K562 (cell line): Measurements from ENCODE around the gene TCEAL8. TPM values are rescaled to one million over a fixed set of nuclear protein-coding genes. Genes with fewer than 3 reads are reported as not detected.

Experiments
- ATAC-seq: fragments of 200-7000 bp; cut with Tn5 transposase; 3 replicates; pipeline ENCODE4 v1.9.1; 2020; ENCODE audit warnings: moderate library complexity
- BruUV-seq: library from RNA; stranded (reverse); fragments of 400-500 nt; replicated peaks from 2 replicates; lab custom pipeline; 2021; lab: Mats Ljungman, UMichigan
- CTCF ChIA-PET: fragments of 300-600 bp; formaldehyde crosslinking; extraction: SDS; loops from one replicate; lab custom pipeline; 2021; ENCODE audit warnings: low intra/inter-chr PET ratio; lab: Yijun Ruan, JAX
- POLR2A ChIA-PET: fragments of 300-600, 350-650 bp; sonication (Branson Sonifier 250); formaldehyde crosslinking; extraction: SDS; loops from one replicate; lab custom pipeline; 2021; ENCODE audit warnings: antibody characterized with exemption, inconsistent platforms; lab: Yijun Ruan, JAX
- DNase-seq, 4 experiments: peaks; one replicate each; pipeline versions ENCODE4 v3.0.0 to v3.0.0-alpha.2; 2011 to 2018; ENCODE audit warnings: low spot score in 3 of 4, mixed read lengths in 3 of 4; ENCODE audit errors: extremely low read depth in 1 of 4
- FAIRE-seq: peaks from 2 replicates; lab custom pipeline; 2011; peaks lifted over from hg19 to GRCh38; lab: Jason Lieb, UNC
- H2AFZ ChIP-seq: 2 replicates; pipeline ENCODE4 v1.6.0; 2011; ENCODE audit warnings: low read depth, low read length, control low read depth, inconsistent platforms
- H3K27ac ChIP-seq: fragments of 200-600 bp; 3 replicates; pipeline ENCODE4 v1.8.0; 2011; ENCODE audit warnings: low read depth, mild to moderate bottlenecking, control low read depth, inconsistent platforms, low read length, moderate library complexity, mixed read lengths; ENCODE audit errors: extremely low read depth
- H3K27me3 ChIP-seq, 2 experiments: fragments of 300-600 bp in 1 of 2; 2 replicates in 1 of 2; 3 replicates in 1 of 2; pipeline versions ENCODE4 v1.6.0 to v1.8.0; 2011; ENCODE audit warnings: inconsistent platforms in 2 of 2, low read length in 2 of 2, mild to moderate bottlenecking in 1 of 2, mixed read lengths in 1 of 2, moderate library complexity in 1 of 2; ENCODE audit not compliant: control insufficient read depth in 2 of 2, insufficient read depth in 2 of 2
- H3K36me3 ChIP-seq: fragments of 300-600 bp; 3 replicates; pipeline ENCODE4 v1.8.0; 2011; ENCODE audit warnings: mild to moderate bottlenecking, low read length, inconsistent platforms; ENCODE audit not compliant: control insufficient read depth, insufficient read depth
- H3K4me1 ChIP-seq, 2 experiments: fragments of 200-600 bp in 1 of 2; replicated peaks in 1 of 2; 2 replicates in 1 of 2; 3 replicates in 1 of 2; pipeline versions ENCODE4 v1.5.1 to v1.8.0; 2011; ENCODE audit warnings: inconsistent platforms in 2 of 2, low read length in 2 of 2, mild to moderate bottlenecking in 1 of 2, mixed read lengths in 1 of 2, moderate library complexity in 1 of 2; ENCODE audit not compliant: control insufficient read depth in 2 of 2, insufficient read depth in 2 of 2
- H3K4me2 ChIP-seq: 2 replicates; pipeline ENCODE4 v1.6.1; 2011; ENCODE audit warnings: low read length, control low read depth, inconsistent platforms, mixed read lengths; ENCODE audit not compliant: insufficient read depth
- H3K4me3 ChIP-seq: fragments of 200-600 bp; sonication (generic), shearing (Covaris generic); 2 replicates; pipeline ENCODE4 v1.5.1; 2016; ENCODE audit warnings: control low read depth, inconsistent platforms
- H3K79me2 ChIP-seq: fragments of 200-600 bp; 3 replicates; pipeline ENCODE4 v1.8.0; 2011; ENCODE audit warnings: low read length, inconsistent platforms; ENCODE audit not compliant: control insufficient read depth, insufficient read depth
- H3K9ac ChIP-seq, 2 experiments: 2 replicates each; pipeline versions ENCODE4 v1.6.0 to v1.6.1; 2011; ENCODE audit warnings: low read depth in 2 of 2, low read length in 2 of 2, control low read depth in 1 of 2, inconsistent platforms in 1 of 2, mild to moderate bottlenecking in 1 of 2, mixed read lengths in 1 of 2; ENCODE audit not compliant: insufficient read depth in 1 of 2
- H3K9me1 ChIP-seq: one replicate; pipeline ENCODE4 v1.6.0; 2011; ENCODE audit warnings: inconsistent platforms, mild to moderate bottlenecking, low read length, moderate library complexity; ENCODE audit not compliant: control insufficient read depth, insufficient read depth
- H3K9me3 ChIP-seq: replicated peaks from 2 replicates; pipeline ENCODE4 v1.5.1; 2011; ENCODE audit warnings: low read depth, low read length, inconsistent platforms; ENCODE audit not compliant: control insufficient read depth, insufficient read depth
- H4K20me1 ChIP-seq: replicated peaks from 2 replicates; pipeline ENCODE4 v1.6.1; 2011; ENCODE audit warnings: low read length, inconsistent platforms, mixed read lengths; ENCODE audit not compliant: control insufficient read depth, insufficient read depth
- ARNT ChIP-seq, 2 experiments: fragments of 450-650 bp; IDR thresholded peaks; 2 replicates each; pipeline ENCODE4 v1.6.1; 2016; ENCODE audit warnings: mild to moderate bottlenecking in 1 of 2
- FOXM1 ChIP-seq, 2 experiments: fragments of 450-650 bp in 1 of 2; sonication (generic) in 1 of 2; formaldehyde crosslinking in 1 of 2; IDR thresholded peaks; 2 replicates each; pipeline versions ENCODE4 v1.6.1 to v1.9.0; 2017 to 2022; ENCODE audit warnings: low read depth in 2 of 2, mild to moderate bottlenecking in 2 of 2, missing genetic modification reagents in 1 of 2, moderate library complexity in 1 of 2
- KAT8 ChIP-seq: fragments of 450-650 bp; IDR thresholded peaks from 2 replicates; pipeline ENCODE4 v1.6.1; 2016; ENCODE audit warnings: low read depth, mild to moderate bottlenecking
- NFRKB ChIP-seq: fragments of 450-650 bp; IDR thresholded peaks from 2 replicates; pipeline ENCODE4 v1.6.1; 2016; ENCODE audit warnings: low read depth
- TEAD4 ChIP-seq, 2 experiments: sonication (generic) in 1 of 2; formaldehyde crosslinking in 1 of 2; IDR thresholded peaks; 2 replicates each; pipeline versions ENCODE4 v1.6.1 to v1.8.0; 2012 to 2022; ENCODE audit warnings: borderline replicate concordance in 1 of 2, inconsistent platforms in 1 of 2, low read length in 1 of 2, mild to moderate bottlenecking in 1 of 2, missing genetic modification reagents in 1 of 2
- ZC3H11A ChIP-seq: IDR thresholded peaks from 2 replicates; pipeline ENCODE4 v1.6.1; 2012; ENCODE audit warnings: low read depth, low read length, improper control_type of control experiment
- ZFX ChIP-seq: sonication (generic); formaldehyde crosslinking; IDR thresholded peaks from 2 replicates; pipeline ENCODE4 v1.8.0; 2022; ENCODE audit warnings: mild to moderate bottlenecking, missing genetic modification reagents, moderate library complexity
- WGBS: fragments of 100-300 bp; shearing (Covaris generic); methylation state at CpG from one replicate; pipeline ENCODE4 v1.1.6; 2016; ENCODE audit warnings: low coverage, mixed read lengths; ENCODE audit not compliant: insufficient coverage; ENCODE audit errors: missing lambda C conversion rate; 5-methylcytosine and 5-hydroxymethylcytosine counted together
- in situ Hi-C: fragments of 300-500 bp; cut with MboI; formaldehyde crosslinking; loops from 4 replicates; pipeline ENCODE4 v1.15.0; 2018; ENCODE audit warnings: inconsistent platforms, mixed read lengths
- intact Hi-C: fragments of 100-400 bp; cut with micrococcal nuclease; formaldehyde crosslinking; loops from 2 replicates; pipeline ENCODE4 v1.14.2; 2022
- polyA plus RNA-seq, 8 experiments: library from polyadenylated mRNA; depleted of rRNA in 4 of 8; stranded (reverse) in 5 of 8; unstranded in 3 of 8; fragments of >200 nt; fragmentation: Nextera tagmentation in 2 of 8; fragmentation: Illumina TruSeq in 1 of 8; extraction: Ambion mirVana in 2 of 8; extraction: Trizol in 1 of 8; gene quantifications; 2 replicates each; pipeline versions ENCODE4 v1.2.1 to v1.2.3, GENCODE V29; 2011 to 2014; ENCODE audit warnings: inconsistent platforms in 1 of 8, missing spikeins in 1 of 8
- total RNA-seq, 7 experiments: library from RNA; depleted of rRNA in 6 of 7; stranded (reverse); fragments of >200 nt in 6 of 7; fragmentation: Illumina TruSeq in 2 of 7; extraction: Trizol in 2 of 7; gene quantifications; 2 replicates each; pipeline versions ENCODE4 v1.2.1 to v1.2.3, GENCODE V29; 2011 to 2021; ENCODE audit warnings: low replicate concordance in 1 of 7
- TF ChIP-seq, protein P1 (sequence below), 2 experiments: fragments of 450-650 bp; IDR thresholded peaks; 2 replicates each; pipeline ENCODE4 v1.6.1; 2016; ENCODE audit warnings: mild to moderate bottlenecking in 2 of 2, borderline replicate concordance in 1 of 2, low read depth in 1 of 2, moderate library complexity in 1 of 2
- TF ChIP-seq, protein P2 (sequence below): fragments of 200-800 bp; sonication (Bioruptor generic); IDR thresholded peaks from 2 replicates; pipeline ENCODE4 v1.6.1; 2017; ENCODE audit warnings: missing genetic modification characterization, missing compliant biosample characterization
- TF ChIP-seq, protein P3 (sequence below): sonication (generic); formaldehyde crosslinking; IDR thresholded peaks from 2 replicates; pipeline ENCODE4 v1.8.0; 2022; ENCODE audit warnings: missing genetic modification reagents, mild to moderate bottlenecking, borderline replicate concordance

The TCEAL8 gene
- total and polyA plus RNA-seq, 9 of the 15 experiments (the other 6 are each of a cell fraction or from before 2014, with no cell fraction given) = 49.0 to 178 (median 101) TPM

DNA sequence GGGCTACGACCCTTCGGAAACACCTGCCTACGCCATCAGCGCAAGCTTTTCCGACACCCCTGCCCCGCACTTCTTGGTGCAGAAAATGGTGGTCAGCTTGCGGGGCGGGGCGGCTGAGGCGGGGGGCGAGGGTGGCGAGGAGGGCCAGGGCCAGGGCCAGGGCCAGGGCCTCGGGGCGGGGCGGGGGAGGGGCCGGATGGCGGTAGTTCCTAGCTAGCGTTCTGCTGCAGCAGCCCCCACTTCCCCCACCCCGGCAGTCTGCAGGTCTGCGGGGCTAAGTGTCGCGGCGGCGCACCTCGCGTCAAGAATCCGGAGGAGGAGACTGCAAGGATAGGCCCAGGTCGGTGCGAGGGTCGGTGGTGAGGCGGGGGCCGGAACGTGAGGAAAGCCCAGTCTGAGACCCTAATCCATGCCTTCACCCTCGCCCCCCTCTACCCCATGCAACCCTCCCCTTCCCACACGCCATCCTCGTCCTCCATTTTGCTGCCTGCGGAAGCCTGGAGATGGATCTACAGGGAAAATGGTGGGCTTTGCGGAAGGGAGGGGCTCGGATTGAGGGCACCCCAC lies 39.4 kb downstream of the TCEAL8 start:
- H4K20me1 ChIP-seq = no peaks in the 10 kb centered on the region
- POLR2A ChIA-PET = interaction anchor here (0.8 kb wide), 1 partner anchor 16 kb away, joined by 4 read pairs; no protein-coding TSS in a partner anchor
- TF ChIP-seq, protein P1, sequence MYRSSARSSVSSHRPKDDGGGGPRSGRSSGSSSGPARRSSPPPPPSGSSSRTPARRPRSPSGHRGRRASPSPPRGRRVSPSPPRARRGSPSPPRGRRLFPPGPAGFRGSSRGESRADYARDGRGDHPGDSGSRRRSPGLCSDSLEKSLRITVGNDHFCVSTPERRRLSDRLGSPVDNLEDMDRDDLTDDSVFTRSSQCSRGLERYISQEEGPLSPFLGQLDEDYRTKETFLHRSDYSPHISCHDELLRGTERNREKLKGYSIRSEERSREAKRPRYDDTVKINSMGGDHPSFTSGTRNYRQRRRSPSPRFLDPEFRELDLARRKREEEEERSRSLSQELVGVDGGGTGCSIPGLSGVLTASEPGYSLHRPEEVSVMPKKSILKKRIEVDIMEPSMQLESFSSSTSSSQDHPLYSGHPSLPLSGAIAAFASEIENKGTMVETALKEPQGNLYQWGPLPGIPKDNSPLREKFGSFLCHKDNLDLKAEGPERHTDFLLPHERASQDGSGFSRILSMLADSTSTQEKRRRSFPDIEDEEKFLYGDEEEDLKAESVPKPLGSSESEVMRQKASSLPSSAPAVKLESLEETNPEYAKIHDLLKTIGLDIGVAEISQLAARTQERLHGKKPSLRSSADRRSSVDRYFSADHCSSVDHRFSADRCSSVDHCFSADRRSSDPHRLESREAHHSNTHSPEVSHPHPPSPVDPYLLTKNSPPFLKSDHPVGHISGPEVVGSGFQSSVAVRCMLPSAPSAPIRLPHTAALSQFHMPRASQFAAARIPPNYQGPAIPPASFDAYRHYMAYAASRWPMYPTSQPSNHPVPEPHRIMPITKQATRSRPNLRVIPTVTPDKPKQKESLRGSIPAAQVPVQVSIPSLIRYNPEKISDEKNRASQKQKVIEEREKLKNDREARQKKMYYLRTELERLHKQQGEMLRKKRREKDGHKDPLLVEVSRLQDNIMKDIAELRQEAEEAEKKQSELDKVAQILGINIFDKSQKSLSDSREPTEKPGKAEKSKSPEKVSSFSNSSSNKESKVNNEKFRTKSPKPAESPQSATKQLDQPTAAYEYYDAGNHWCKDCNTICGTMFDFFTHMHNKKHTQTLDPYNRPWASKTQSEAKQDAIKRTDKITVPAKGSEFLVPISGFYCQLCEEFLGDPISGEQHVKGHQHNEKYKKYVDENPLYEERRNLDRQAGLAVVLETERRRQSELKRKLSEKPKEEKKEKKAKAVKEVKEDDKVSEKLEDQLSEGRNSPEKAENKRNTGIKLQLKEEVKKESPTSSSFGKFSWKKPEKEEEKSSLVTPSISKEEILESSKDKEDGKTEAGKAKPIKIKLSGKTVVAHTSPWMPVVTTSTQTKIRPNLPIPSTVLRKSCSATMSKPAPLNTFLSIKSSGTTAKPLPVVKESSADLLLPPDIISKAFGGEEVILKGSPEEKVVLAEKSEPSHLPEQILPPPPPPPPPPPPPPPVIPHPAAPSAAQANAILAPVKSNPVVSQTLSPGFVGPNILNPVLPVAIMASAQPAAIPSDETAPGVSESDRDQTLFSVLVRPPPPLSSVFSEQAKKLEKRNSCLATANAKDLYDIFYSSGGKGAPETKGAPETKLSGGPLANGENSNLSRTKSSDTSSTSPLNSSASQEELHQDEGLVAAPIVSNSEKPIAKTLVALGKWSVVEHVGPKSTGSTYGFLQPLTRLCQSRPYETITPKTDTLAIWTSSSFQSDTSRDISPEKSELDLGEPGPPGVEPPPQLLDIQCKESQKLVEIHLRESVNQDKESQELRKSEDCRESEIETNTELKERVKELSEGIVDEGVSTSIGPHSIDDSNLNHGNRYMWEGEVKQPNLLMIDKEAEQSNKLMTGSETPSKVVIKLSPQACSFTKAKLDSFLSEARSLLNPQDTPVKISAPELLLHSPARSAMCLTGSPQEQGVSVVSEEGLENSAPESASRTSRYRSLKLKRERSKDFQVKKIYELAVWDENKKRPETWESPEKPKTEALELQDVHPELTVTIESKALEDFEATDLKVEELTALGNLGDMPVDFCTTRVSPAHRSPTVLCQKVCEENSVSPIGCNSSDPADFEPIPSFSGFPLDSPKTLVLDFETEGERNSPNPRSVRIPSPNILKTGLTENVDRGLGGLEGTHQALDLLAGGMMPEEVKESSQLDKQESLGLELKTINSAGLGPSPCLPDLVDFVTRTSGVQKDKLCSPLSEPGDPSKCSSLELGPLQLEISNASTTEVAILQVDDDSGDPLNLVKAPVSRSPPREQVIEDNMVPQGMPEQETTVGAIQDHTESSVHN (IDR thresholded peaks at IDR 0.05; ENCODE audit: borderline replicate concordance in 1 of 2, low read depth in 1 of 2) = peak in 1 of 2 experiments; percentile 52; a peak in 1 of 4 replicates
- TF ChIP-seq NFRKB = peak; percentile 66
- no peak for TF ChIP-seq ARNT (IDR thresholded peaks at IDR 0.05)
- peak; percentile 96 for TF ChIP-seq KAT8
- peak; percentile 88 for TF ChIP-seq TEAD4 (IDR thresholded peaks at IDR 0.05; ENCODE audit: low read length)
- TF ChIP-seq TEAD4 (CRISPR knock-in tag; IDR thresholded peaks at IDR 0.05; ENCODE audit: borderline replicate concordance) = no peak
- TF ChIP-seq FOXM1 (IDR thresholded peaks at IDR 0.05; ENCODE audit: low read depth) = no peak
- TF ChIP-seq FOXM1 (CRISPR knock-in tag; IDR thresholded peaks at IDR 0.05; ENCODE audit: low read depth) = 0 out of 2 replicates have a peak, but pooled peaks have one; percentile 70
- TF ChIP-seq ZFX (CRISPR knock-in tag) = peak; percentile 27
- TF ChIP-seq, protein P2, sequence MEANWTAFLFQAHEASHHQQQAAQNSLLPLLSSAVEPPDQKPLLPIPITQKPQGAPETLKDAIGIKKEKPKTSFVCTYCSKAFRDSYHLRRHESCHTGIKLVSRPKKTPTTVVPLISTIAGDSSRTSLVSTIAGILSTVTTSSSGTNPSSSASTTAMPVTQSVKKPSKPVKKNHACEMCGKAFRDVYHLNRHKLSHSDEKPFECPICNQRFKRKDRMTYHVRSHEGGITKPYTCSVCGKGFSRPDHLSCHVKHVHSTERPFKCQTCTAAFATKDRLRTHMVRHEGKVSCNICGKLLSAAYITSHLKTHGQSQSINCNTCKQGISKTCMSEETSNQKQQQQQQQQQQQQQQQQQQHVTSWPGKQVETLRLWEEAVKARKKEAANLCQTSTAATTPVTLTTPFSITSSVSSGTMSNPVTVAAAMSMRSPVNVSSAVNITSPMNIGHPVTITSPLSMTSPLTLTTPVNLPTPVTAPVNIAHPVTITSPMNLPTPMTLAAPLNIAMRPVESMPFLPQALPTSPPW (CRISPR knock-in tag) = peak; percentile 73
- TF ChIP-seq ZC3H11A = peak; percentile 91
- TF ChIP-seq, protein P3, sequence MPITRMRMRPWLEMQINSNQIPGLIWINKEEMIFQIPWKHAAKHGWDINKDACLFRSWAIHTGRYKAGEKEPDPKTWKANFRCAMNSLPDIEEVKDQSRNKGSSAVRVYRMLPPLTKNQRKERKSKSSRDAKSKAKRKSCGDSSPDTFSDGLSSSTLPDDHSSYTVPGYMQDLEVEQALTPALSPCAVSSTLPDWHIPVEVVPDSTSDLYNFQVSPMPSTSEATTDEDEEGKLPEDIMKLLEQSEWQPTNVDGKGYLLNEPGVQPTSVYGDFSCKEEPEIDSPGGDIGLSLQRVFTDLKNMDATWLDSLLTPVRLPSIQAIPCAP (CRISPR knock-in tag) = no peak

More for the DNA sequence above, 39.4 kb downstream of the TCEAL8 start:
- peak overlapping the region; percentile 75 for H2AFZ ChIP-seq
- peak; percentile 67 for ATAC-seq
- peak overlapping the region; percentile 82 for H3K4me3 ChIP-seq
- peak overlapping the region; percentile 81 for H3K27ac ChIP-seq
- H3K4me2 ChIP-seq = peak overlapping the region; percentile 75
- peaks cover 22% of the 10 kb centered on the region; the same call in 2 of the 3 replicates for H3K36me3 ChIP-seq
- H3K9me1 ChIP-seq = peaks cover 2% of the 10 kb centered on the region
- 2% methylated on average over 7 of the region's 39 CpGs for WGBS
- CTCF ChIA-PET = no interaction called here
- H3K27me3 ChIP-seq = no peaks in the 10 kb centered on the region
- FAIRE-seq = no peak
- H3K9me3 ChIP-seq = no peaks in the 10 kb centered on the region
- peaks cover 12 to 37% of the 10 kb centered on the region in 2 experiments; a peak in 4 of 5 replicates for H3K4me1 ChIP-seq
- peaks cover 27% of the 10 kb centered on the region for H3K79me2 ChIP-seq
- no TSS peak for BruUV-seq
- intact Hi-C loops = no loop called here
- peak overlapping the region; percentile 86 to 93 for H3K9ac ChIP-seq
- peak; percentile 20 to 47 (median 26) for DNase-seq
- in situ Hi-C loops = no loop called here
